GM12878 (cell line): ENCODE data around the gene RAB29. TPM values are rescaled to one million over a fixed set of nuclear protein-coding genes. Genes with fewer than 3 reads are reported as not detected.

Source experiments
- EP300 ChIP-seq, 2 experiments: fragments of 150-350 bp in 1 of 2; IDR thresholded peaks; 2 replicates each; pipeline ENCODE4 v1.6.1; 2011 to 2012; ENCODE audit warnings: low read depth in 2 of 2, low read length in 2 of 2, borderline replicate concordance in 1 of 2, improper control_type of control experiment in 1 of 2, inconsistent platforms in 1 of 2; ENCODE audit not compliant: control insufficient read depth in 1 of 2
- ESRRA ChIP-seq: IDR thresholded peaks from 2 replicates; pipeline ENCODE4 v1.6.1; 2012; ENCODE audit warnings: mild to moderate bottlenecking, low read length, improper control_type of control experiment
- GATAD2B ChIP-seq: fragments of 450-650 bp; conservative IDR thresholded peaks from 2 replicates; pipeline ENCODE4 v1.6.1; 2017; ENCODE audit warnings: low read depth, mild to moderate bottlenecking, moderate library complexity
- IKZF1 ChIP-seq: fragments of 450-650 bp; conservative IDR thresholded peaks from 2 replicates; pipeline ENCODE4 v1.6.1; 2017; ENCODE audit warnings: antibody characterized with exemption, mild to moderate bottlenecking
- JUND ChIP-seq: IDR thresholded peaks from 2 replicates; pipeline ENCODE4 v1.6.1; 2012; ENCODE audit warnings: low read depth, mild to moderate bottlenecking, low read length, improper control_type of control experiment, moderate library complexity
- MTA2 ChIP-seq: fragments of 450-650 bp; IDR thresholded peaks from 2 replicates; pipeline ENCODE4 v1.6.1; 2016; ENCODE audit warnings: low read depth, mild to moderate bottlenecking, moderate library complexity
- PRDM15 ChIP-seq: fragments of 450-650 bp; formaldehyde crosslinking; IDR thresholded peaks from 2 replicates; pipeline ENCODE4 v1.4.0; 2020; ENCODE audit warnings: mild to moderate bottlenecking, moderate library complexity
- RFX5 ChIP-seq: IDR thresholded peaks from 2 replicates; pipeline ENCODE4 v1.6.1; 2011; ENCODE audit warnings: low read depth, low read length, improper control_type of control experiment
- SREBF2 ChIP-seq: IDR thresholded peaks from 2 replicates; pipeline ENCODE4 v1.6.1; 2012; ENCODE audit warnings: mild to moderate bottlenecking, low read length
- TAF1 ChIP-seq: IDR thresholded peaks from 2 replicates; pipeline ENCODE4 v1.6.1; 2011; ENCODE audit warnings: mild to moderate bottlenecking, low read depth, low read length, borderline replicate concordance
- USF1 ChIP-seq: IDR thresholded peaks from 2 replicates; pipeline ENCODE4 v1.6.1; 2011; ENCODE audit warnings: borderline replicate concordance, low read depth, mild to moderate bottlenecking, moderate library complexity, mixed read lengths, low read length; ENCODE audit not compliant: insufficient read depth; ENCODE audit errors: extremely low read length
- ZNF207 ChIP-seq: fragments of 450-650 bp; IDR thresholded peaks from 2 replicates; pipeline ENCODE4 v1.6.1; 2014; ENCODE audit warnings: antibody characterized with exemption, mild to moderate bottlenecking, borderline replicate concordance
- ZZZ3 ChIP-seq: IDR thresholded peaks from 2 replicates; pipeline ENCODE4 v1.6.1; 2011; ENCODE audit warnings: low read depth; ENCODE audit not compliant: control insufficient read depth, insufficient read length
- polyA plus RNA-seq, 11 experiments: library from polyadenylated mRNA; depleted of rRNA in 4 of 11; unstranded in 6 of 11; stranded (reverse) in 5 of 11; fragments of >200 nt; fragmentation: Nextera tagmentation in 4 of 11; fragmentation: Illumina TruSeq in 1 of 11; extraction: Ambion mirVana in 4 of 11; extraction: Trizol in 1 of 11; gene quantifications; 1 replicate in 1 of 11; 2 replicates in 10 of 11; pipeline versions ENCODE4 v1.2.1 to v1.2.3, GENCODE V29; 2011 to 2016; ENCODE audit warnings: inconsistent platforms in 2 of 11, missing spikeins in 2 of 11, low read depth in 1 of 11
- total RNA-seq, 4 experiments: library from RNA; depleted of rRNA in 3 of 4; stranded (reverse); fragments of >200 nt in 3 of 4; fragmentation: Illumina TruSeq in 1 of 4; extraction: Trizol in 1 of 4; gene quantifications; 2 replicates each; pipeline versions ENCODE4 v1.2.1 to v1.2.3, GENCODE V29; 2013 to 2021

The RAB29 gene
- total and polyA plus RNA-seq, 10 of the 15 experiments (the other 5 are each of a cell fraction or from before 2014, with no cell fraction given): 11.7 to 74.5 (median 15.0) TPM

- TF ChIP-seq PRDM15 (CRISPR knock-in tag): 0 out of 2 replicates have a peak, but pooled peaks have one; percentile 47
- TF ChIP-seq USF1: peak; percentile 3
- no peak for TF ChIP-seq SREBF2
- TF ChIP-seq RFX5: 0 out of 2 replicates have a peak, but pooled peaks have one; percentile 8
- TF ChIP-seq ZNF207: peak; percentile 85
- TF ChIP-seq MTA2: peak; percentile 42; the same call in 1 of the 2 replicates
- no peak for TF ChIP-seq ZZZ3
- no peak for TF ChIP-seq JUND
- peak; percentile 96 for TF ChIP-seq GATAD2B
- peak in 1 of 2 experiments; percentile 25; a peak in 1 of 4 replicates for TF ChIP-seq EP300 (IDR thresholded peaks at IDR 0.05; ENCODE audit: borderline replicate concordance in 1 of 2, control insufficient read depth in 1 of 2, low read depth in 2 of 2, low read length in 2 of 2)
- TF ChIP-seq IKZF1: peak; percentile 92
- TF ChIP-seq ESRRA: no peak
- TF ChIP-seq TAF1: peak; percentile 45; the same call in 1 of the 2 replicates
These were observed 25.8 kb downstream of the RAB29 start (continued) for GRCh38 chr1:205749234-205750137.
